SK-N-SH (cell line): Measurements from ENCODE around the gene AGAP1.

Experiments
- CHD2 ChIP-seq: fragments of 150-350 bp; IDR thresholded peaks from 2 replicates; pipeline ENCODE4 v1.6.1; 2018; ENCODE audit warnings: low read length; ENCODE audit not compliant: partially characterized antibody
- EZH2phosphoT487 ChIP-seq: fragments of 200-600 bp; sonication (generic); IDR thresholded peaks from 2 replicates; pipeline ENCODE4 v1.6.1; 2017; ENCODE audit warnings: low read depth, mixed run types, mild to moderate bottlenecking, antibody characterized with exemption, moderate library complexity, borderline replicate concordance
- FOXJ3 ChIP-seq: sonication (generic); formaldehyde crosslinking; IDR thresholded peaks from 2 replicates; pipeline ENCODE4 v1.5.1; 2020; ENCODE audit warnings: mild to moderate bottlenecking, missing genetic modification reagents
- JUND ChIP-seq: IDR thresholded peaks from 2 replicates; pipeline ENCODE4 v1.4.0; 2012
- NFIC ChIP-seq: IDR thresholded peaks from 2 replicates; pipeline ENCODE4 v1.4.0; 2012; ENCODE audit warnings: borderline replicate concordance
- POLR2AphosphoS5 ChIP-seq: IDR thresholded peaks from 2 replicates; pipeline ENCODE4 v1.6.1; 2012; ENCODE audit warnings: low read depth, low read length
- RAD21 ChIP-seq: IDR thresholded peaks from 2 replicates; pipeline ENCODE4 v1.6.1; 2012; ENCODE audit warnings: mild to moderate bottlenecking, low read length
- RFX5 ChIP-seq: IDR thresholded peaks from 2 replicates; pipeline ENCODE4 v1.6.1; 2012; ENCODE audit warnings: mild to moderate bottlenecking, improper control_type of control experiment, low read length
- TAF1 ChIP-seq: IDR thresholded peaks from 2 replicates; pipeline ENCODE4 v1.6.1; 2012; ENCODE audit warnings: low read depth, mild to moderate bottlenecking, low read length, moderate library complexity, borderline replicate concordance
- TCF12 ChIP-seq: IDR thresholded peaks from 2 replicates; pipeline ENCODE4 v1.4.0; 2012
- TF ChIP-seq, protein P1 (sequence below): fragments of 200-600 bp; sonication (generic); IDR thresholded peaks from 2 replicates; pipeline ENCODE4 v1.6.1; 2017; ENCODE audit warnings: antibody characterized with exemption, mild to moderate bottlenecking, moderate library complexity
- TF ChIP-seq, protein P2 (sequence below): IDR thresholded peaks from 2 replicates; pipeline ENCODE4 v1.6.1; 2012; ENCODE audit warnings: mild to moderate bottlenecking, low read depth, low read length, moderate library complexity
- TF ChIP-seq, protein P3 (sequence below): IDR thresholded peaks from 2 replicates; pipeline ENCODE4 v1.4.0; 2012; ENCODE audit warnings: low read depth

DNA sequence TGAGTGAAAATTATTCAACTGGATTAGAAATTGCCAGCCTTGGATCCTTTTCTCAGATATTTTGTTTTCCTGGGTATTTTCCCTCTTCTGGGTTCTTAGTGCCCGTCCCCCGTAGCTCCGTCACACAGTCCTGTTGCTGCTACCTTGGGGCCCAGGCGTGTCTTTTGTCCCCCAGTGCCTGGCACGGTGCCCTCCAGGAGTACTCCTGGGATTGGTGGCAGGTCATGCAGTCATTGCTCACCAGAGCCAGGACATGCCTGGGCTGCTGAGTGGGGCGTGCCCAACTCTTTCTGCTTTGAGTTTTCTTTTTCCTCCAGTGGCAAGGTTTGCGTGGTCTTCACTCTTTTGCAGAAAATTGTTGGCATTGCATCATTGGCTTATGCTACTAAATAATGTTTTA is 275.2 kb downstream of the AGAP1 start:
- TF ChIP-seq, protein P1, sequence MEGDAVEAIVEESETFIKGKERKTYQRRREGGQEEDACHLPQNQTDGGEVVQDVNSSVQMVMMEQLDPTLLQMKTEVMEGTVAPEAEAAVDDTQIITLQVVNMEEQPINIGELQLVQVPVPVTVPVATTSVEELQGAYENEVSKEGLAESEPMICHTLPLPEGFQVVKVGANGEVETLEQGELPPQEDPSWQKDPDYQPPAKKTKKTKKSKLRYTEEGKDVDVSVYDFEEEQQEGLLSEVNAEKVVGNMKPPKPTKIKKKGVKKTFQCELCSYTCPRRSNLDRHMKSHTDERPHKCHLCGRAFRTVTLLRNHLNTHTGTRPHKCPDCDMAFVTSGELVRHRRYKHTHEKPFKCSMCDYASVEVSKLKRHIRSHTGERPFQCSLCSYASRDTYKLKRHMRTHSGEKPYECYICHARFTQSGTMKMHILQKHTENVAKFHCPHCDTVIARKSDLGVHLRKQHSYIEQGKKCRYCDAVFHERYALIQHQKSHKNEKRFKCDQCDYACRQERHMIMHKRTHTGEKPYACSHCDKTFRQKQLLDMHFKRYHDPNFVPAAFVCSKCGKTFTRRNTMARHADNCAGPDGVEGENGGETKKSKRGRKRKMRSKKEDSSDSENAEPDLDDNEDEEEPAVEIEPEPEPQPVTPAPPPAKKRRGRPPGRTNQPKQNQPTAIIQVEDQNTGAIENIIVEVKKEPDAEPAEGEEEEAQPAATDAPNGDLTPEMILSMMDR = no peak
- no peak for TF ChIP-seq TCF12
- TF ChIP-seq TAF1 = no peak
- TF ChIP-seq, protein P2, sequence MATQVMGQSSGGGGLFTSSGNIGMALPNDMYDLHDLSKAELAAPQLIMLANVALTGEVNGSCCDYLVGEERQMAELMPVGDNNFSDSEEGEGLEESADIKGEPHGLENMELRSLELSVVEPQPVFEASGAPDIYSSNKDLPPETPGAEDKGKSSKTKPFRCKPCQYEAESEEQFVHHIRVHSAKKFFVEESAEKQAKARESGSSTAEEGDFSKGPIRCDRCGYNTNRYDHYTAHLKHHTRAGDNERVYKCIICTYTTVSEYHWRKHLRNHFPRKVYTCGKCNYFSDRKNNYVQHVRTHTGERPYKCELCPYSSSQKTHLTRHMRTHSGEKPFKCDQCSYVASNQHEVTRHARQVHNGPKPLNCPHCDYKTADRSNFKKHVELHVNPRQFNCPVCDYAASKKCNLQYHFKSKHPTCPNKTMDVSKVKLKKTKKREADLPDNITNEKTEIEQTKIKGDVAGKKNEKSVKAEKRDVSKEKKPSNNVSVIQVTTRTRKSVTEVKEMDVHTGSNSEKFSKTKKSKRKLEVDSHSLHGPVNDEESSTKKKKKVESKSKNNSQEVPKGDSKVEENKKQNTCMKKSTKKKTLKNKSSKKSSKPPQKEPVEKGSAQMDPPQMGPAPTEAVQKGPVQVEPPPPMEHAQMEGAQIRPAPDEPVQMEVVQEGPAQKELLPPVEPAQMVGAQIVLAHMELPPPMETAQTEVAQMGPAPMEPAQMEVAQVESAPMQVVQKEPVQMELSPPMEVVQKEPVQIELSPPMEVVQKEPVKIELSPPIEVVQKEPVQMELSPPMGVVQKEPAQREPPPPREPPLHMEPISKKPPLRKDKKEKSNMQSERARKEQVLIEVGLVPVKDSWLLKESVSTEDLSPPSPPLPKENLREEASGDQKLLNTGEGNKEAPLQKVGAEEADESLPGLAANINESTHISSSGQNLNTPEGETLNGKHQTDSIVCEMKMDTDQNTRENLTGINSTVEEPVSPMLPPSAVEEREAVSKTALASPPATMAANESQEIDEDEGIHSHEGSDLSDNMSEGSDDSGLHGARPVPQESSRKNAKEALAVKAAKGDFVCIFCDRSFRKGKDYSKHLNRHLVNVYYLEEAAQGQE = no peak
- TF ChIP-seq CHD2 = no peak
- no peak for TF ChIP-seq EZH2phosphoT487
- no peak for TF ChIP-seq NFIC
- no peak for TF ChIP-seq RFX5
- TF ChIP-seq FOXJ3 (CRISPR knock-in tag) = no peak
- TF ChIP-seq JUND = no peak
- TF ChIP-seq RAD21 = no peak
- no peak for TF ChIP-seq POLR2AphosphoS5
- TF ChIP-seq, protein P3, sequence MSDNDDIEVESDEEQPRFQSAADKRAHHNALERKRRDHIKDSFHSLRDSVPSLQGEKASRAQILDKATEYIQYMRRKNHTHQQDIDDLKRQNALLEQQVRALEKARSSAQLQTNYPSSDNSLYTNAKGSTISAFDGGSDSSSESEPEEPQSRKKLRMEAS = no peak
